ENCODE results near the gene PLD5.
"Not testable (repeated sequence)": the region's sequence is repeated elsewhere in the genome, so short reads cannot be mapped to it uniquely, and the experiment has no call there.

The PLD5 gene

GRCh38 chr1:242416657-242417056, 107.8 kb downstream of the PLD5 start:
- DNase-seq = no peak

- DNase-seq = no peak
Measured at GRCh38 chr1:242412921-242413320, 111.6 kb downstream of the PLD5 start.

- no peak for DNase-seq
Measured at GRCh38 chr1:242411901-242412300, 112.6 kb downstream of the PLD5 start.

- no peak for DNase-seq
Measured at GRCh38 chr1:242405947-242406346, 118.5 kb downstream of the PLD5 start.

GRCh38 chr1:242404296-242404695, 120.2 kb downstream of the PLD5 start:
- no peak for DNase-seq

- no peak for DNase-seq
Measured at GRCh38 chr1:242402956-242403355, 121.5 kb downstream of the PLD5 start.

GRCh38 chr1:242401937-242402336, 122.6 kb downstream of the PLD5 start:
- no peak for DNase-seq

- DNase-seq = no peak
Measured at GRCh38 chr1:242398351-242398750, 126.1 kb downstream of the PLD5 start.

GRCh38 chr1:242391896-242392295, 132.6 kb downstream of the PLD5 start:
- DNase-seq = no peak

- not testable (repeated sequence) for DNase-seq
Measured at GRCh38 chr1:242376121-242376520, 148.4 kb downstream of the PLD5 start.

- not testable (repeated sequence) for DNase-seq
Measured at GRCh38 chr1:242350446-242350845, 174.1 kb downstream of the PLD5 start.

- no peak for DNase-seq
Measured at GRCh38 chr1:242349636-242350035, 174.9 kb downstream of the PLD5 start.

GRCh38 chr1:242330865-242331264, 193.6 kb downstream of the PLD5 start:
- DNase-seq = not testable (repeated sequence)

GRCh38 chr1:242327381-242327780, 197.1 kb downstream of the PLD5 start:
- DNase-seq = not testable (repeated sequence)

- not testable (repeated sequence) for DNase-seq
Measured at GRCh38 chr1:242321981-242322380, 202.5 kb downstream of the PLD5 start.

GRCh38 chr1:242318140-242318539, 206.4 kb downstream of the PLD5 start:
- DNase-seq = no peak

GRCh38 chr1:242314865-242315264, 209.6 kb downstream of the PLD5 start:
- DNase-seq = not testable (repeated sequence)

- not testable (repeated sequence) for DNase-seq
Measured at GRCh38 chr1:242314085-242314649, 210.3 kb downstream of the PLD5 start.

GRCh38 chr1:242308681-242309080, 215.8 kb downstream of the PLD5 start:
- not testable (repeated sequence) for DNase-seq

GRCh38 chr1:242293781-242294180, 230.7 kb downstream of the PLD5 start:
- DNase-seq = not testable (repeated sequence)

GRCh38 chr1:242288067-242288466, 236.4 kb downstream of the PLD5 start:
- not testable (repeated sequence) for DNase-seq

- not testable (repeated sequence) for DNase-seq
Measured at GRCh38 chr1:242282758-242283485, 241.6 kb downstream of the PLD5 start.

GRCh38 chr1:242278406-242278805, 246.1 kb downstream of the PLD5 start:
- not testable (repeated sequence) for DNase-seq

GRCh38 chr1:242276769-242277168, 247.7 kb downstream of the PLD5 start:
- not testable (repeated sequence) for DNase-seq

GRCh38 chr1:242267004-242267403, 257.5 kb downstream of the PLD5 start:
- DNase-seq = not testable (repeated sequence)

Measured in bone marrow (tissue), 2 donors.